COLO829 (cell line): ENCODE measurements around the gene TDP1.
A peak's percentile ranks its signal among the peaks of the same experiment; 100 is the strongest.
"Not testable (repeated sequence)": the region's sequence is repeated elsewhere in the genome, so short reads cannot be mapped to it uniquely, and the experiment has no call there.

Source experiments
- DNase-seq: peaks from one replicate; pipeline ENCODE4 v3.0.0; 2012; ENCODE audit warnings: low spot score

The TDP1 gene

GRCh38 chr14:90049390-90049789, 93.7 kb downstream of the TDP1 start:
- no peak for DNase-seq

GRCh38 chr14:90050271-90050670, 94.5 kb downstream of the TDP1 start:
- DNase-seq: no peak

- DNase-seq: no peak
These were observed 97.3 kb downstream of the TDP1 start for GRCh38 chr14:90053044-90053443.

GRCh38 chr14:90054803-90055202, 99.1 kb downstream of the TDP1 start:
- DNase-seq: no peak

- DNase-seq: no peak
These were observed 101.1 kb downstream of the TDP1 start for GRCh38 chr14:90056826-90057225.

GRCh38 chr14:90058876-90059458, 103.2 kb downstream of the TDP1 start:
- no peak for DNase-seq

- peak; percentile 51 for DNase-seq
These were observed 104.7 kb downstream of the TDP1 start for GRCh38 chr14:90060312-90060964.

GRCh38 chr14:90060965-90061684, 105.4 kb downstream of the TDP1 start:
- no peak for DNase-seq

GRCh38 chr14:90061685-90062126, 106.0 kb downstream of the TDP1 start, which contains the start of gene KCNK13:
Gene KCNK13, plus strand, starts transcription at chr14:90061994. Its CDS starts 212 bp downstream, at chr14:90062206.
- DNase-seq: no peak

- no peak for DNase-seq
These were observed 106.5 kb downstream of the TDP1 start for GRCh38 chr14:90062127-90062794.

GRCh38 chr14:90062822-90063539, 107.3 kb downstream of the TDP1 start:
- no peak for DNase-seq

- no peak for DNase-seq
These were observed 116.6 kb downstream of the TDP1 start for GRCh38 chr14:90072350-90072749.

GRCh38 chr14:90079576-90079975, 123.8 kb downstream of the TDP1 start:
- DNase-seq: no peak

- DNase-seq: no peak
These were observed 131.7 kb downstream of the TDP1 start for GRCh38 chr14:90087433-90087832.

- no peak for DNase-seq
These were observed 132.4 kb downstream of the TDP1 start for GRCh38 chr14:90088176-90088575.

- not testable (repeated sequence) for DNase-seq
These were observed 133.8 kb downstream of the TDP1 start for GRCh38 chr14:90089486-90089885.

GRCh38 chr14:90091393-90091792, 135.7 kb downstream of the TDP1 start:
- DNase-seq: no peak

GRCh38 chr14:90093942-90094595, 138.3 kb downstream of the TDP1 start:
- no peak for DNase-seq
